Type B pancreatic cell (in vitro differentiated cells): Measurements from ENCODE around the gene NEK2. TPM values are rescaled to one million over a fixed set of nuclear protein-coding genes. Genes with fewer than 3 reads are reported as not detected.
A peak's percentile ranks its signal among the peaks of the same experiment; 100 is the strongest.

ENCODE experiments used
- DNase-seq: peaks from one replicate; pipeline ENCODE4 v3.0.0; 2021; ENCODE audit warnings: mixed read lengths; ENCODE audit not compliant: unreplicated experiment; ENCODE audit errors: extremely low spot score
- H3K27ac Mint-ChIP-seq: 2 replicates; pipeline ENCODE4 v1.8.0; 2021; ENCODE audit warnings: mild to moderate bottlenecking, mixed read lengths
- H3K27me3 Mint-ChIP-seq: 2 replicates; pipeline ENCODE4 v1.8.0; 2021; ENCODE audit warnings: mixed read lengths
- H3K36me3 Mint-ChIP-seq: 2 replicates; pipeline ENCODE4 v1.8.0; 2021; ENCODE audit warnings: mixed read lengths
- H3K4me1 Mint-ChIP-seq: one replicate; pipeline ENCODE4 v1.8.0; 2021; ENCODE audit warnings: mixed read lengths; ENCODE audit not compliant: unreplicated experiment
- H3K4me3 Mint-ChIP-seq: 2 replicates; pipeline ENCODE4 v1.8.0; 2021; ENCODE audit warnings: mild to moderate bottlenecking, mixed read lengths
- H3K9me3 Mint-ChIP-seq: 2 replicates; pipeline ENCODE4 v1.8.0; 2021; ENCODE audit warnings: mixed read lengths
- CTCF ChIP-seq: fragments of 200-600 bp; sonication (generic); conservative IDR thresholded peaks from 2 replicates; pipeline ENCODE4 v1.5.0; 2021; ENCODE audit warnings: antibody characterized with exemption, mild to moderate bottlenecking
- total RNA-seq: library from RNA; stranded (reverse); gene quantifications from 2 replicates; pipeline ENCODE4 v1.2.1, GENCODE V29; 2021; ENCODE audit warnings: low replicate concordance

The NEK2 gene
- total RNA-seq, 1 donor from 2014 or later: 23.4 TPM

- Mint-ChIP-seq H3K27ac (peak overlapping the region; percentile 32), H3K36me3 (peaks cover 18% of the 10 kb centered on the region), H3K4me3 (no peak overlapping the region), H3K27me3 (no peaks in the 10 kb centered on the region), H3K9me3 (no peaks in the 10 kb centered on the region), H3K4me1 (peaks cover 3% of the 10 kb centered on the region)
- no peak for DNase-seq
- no peak for TF ChIP-seq CTCF
Measured at GRCh38 chr1:211667065-211667617, 8.3 kb downstream of the NEK2 start.

GRCh38 chr1:211660718-211661222, 14.7 kb downstream of the NEK2 start:
- no peak overlapping the region for H3K4me3 Mint-ChIP-seq
- no peak for TF ChIP-seq CTCF
- H3K27me3 Mint-ChIP-seq: no peaks in the 10 kb centered on the region
- H3K27ac Mint-ChIP-seq: no peak overlapping the region
- no peaks in the 10 kb centered on the region for H3K4me1 Mint-ChIP-seq
- DNase-seq: peak; percentile 44
- peaks cover 4% of the 10 kb centered on the region for H3K36me3 Mint-ChIP-seq
- H3K9me3 Mint-ChIP-seq: no peaks in the 10 kb centered on the region

GRCh38 chr1:211656728-211657127, 18.7 kb downstream of the NEK2 start:
- DNase-seq: peak; percentile 49
- no peak for TF ChIP-seq CTCF
- no peaks in the 10 kb centered on the region for H3K36me3 Mint-ChIP-seq
- H3K4me1 Mint-ChIP-seq: peaks cover 17% of the 10 kb centered on the region
- H3K27me3 Mint-ChIP-seq: no peaks in the 10 kb centered on the region
- no peak overlapping the region for H3K4me3 Mint-ChIP-seq
- no peak overlapping the region for H3K27ac Mint-ChIP-seq
- no peaks in the 10 kb centered on the region for H3K9me3 Mint-ChIP-seq

- H3K27me3 Mint-ChIP-seq: no peaks in the 10 kb centered on the region
- peak; percentile 97 for TF ChIP-seq CTCF
- H3K4me1 Mint-ChIP-seq: peaks cover 17% of the 10 kb centered on the region
- no peaks in the 10 kb centered on the region for H3K36me3 Mint-ChIP-seq
- no peaks in the 10 kb centered on the region for H3K9me3 Mint-ChIP-seq
- peak; percentile 90 for DNase-seq
- H3K27ac Mint-ChIP-seq: peak overlapping the region; percentile 31
- H3K4me3 Mint-ChIP-seq: no peak overlapping the region
Measured at GRCh38 chr1:211654838-211655787, 20.3 kb downstream of the NEK2 start.

GRCh38 chr1:211653959-211654496, 21.4 kb downstream of the NEK2 start:
- TF ChIP-seq CTCF: no peak
- DNase-seq: no peak
- H3K4me1 Mint-ChIP-seq: peaks cover 17% of the 10 kb centered on the region
- H3K9me3 Mint-ChIP-seq: no peaks in the 10 kb centered on the region
- H3K36me3 Mint-ChIP-seq: no peaks in the 10 kb centered on the region
- no peaks in the 10 kb centered on the region for H3K27me3 Mint-ChIP-seq
- H3K4me3 Mint-ChIP-seq: no peak overlapping the region
- H3K27ac Mint-ChIP-seq: peak overlapping the region; percentile 1
